ENCODE measurements around the gene MYO15A. TPM values are rescaled to one million over a fixed set of nuclear protein-coding genes. Genes with fewer than 3 reads are reported as not detected.

MYO15A gene
- total RNA-seq, 1 experiment from 2014 or later = 2.8 TPM

DNA sequence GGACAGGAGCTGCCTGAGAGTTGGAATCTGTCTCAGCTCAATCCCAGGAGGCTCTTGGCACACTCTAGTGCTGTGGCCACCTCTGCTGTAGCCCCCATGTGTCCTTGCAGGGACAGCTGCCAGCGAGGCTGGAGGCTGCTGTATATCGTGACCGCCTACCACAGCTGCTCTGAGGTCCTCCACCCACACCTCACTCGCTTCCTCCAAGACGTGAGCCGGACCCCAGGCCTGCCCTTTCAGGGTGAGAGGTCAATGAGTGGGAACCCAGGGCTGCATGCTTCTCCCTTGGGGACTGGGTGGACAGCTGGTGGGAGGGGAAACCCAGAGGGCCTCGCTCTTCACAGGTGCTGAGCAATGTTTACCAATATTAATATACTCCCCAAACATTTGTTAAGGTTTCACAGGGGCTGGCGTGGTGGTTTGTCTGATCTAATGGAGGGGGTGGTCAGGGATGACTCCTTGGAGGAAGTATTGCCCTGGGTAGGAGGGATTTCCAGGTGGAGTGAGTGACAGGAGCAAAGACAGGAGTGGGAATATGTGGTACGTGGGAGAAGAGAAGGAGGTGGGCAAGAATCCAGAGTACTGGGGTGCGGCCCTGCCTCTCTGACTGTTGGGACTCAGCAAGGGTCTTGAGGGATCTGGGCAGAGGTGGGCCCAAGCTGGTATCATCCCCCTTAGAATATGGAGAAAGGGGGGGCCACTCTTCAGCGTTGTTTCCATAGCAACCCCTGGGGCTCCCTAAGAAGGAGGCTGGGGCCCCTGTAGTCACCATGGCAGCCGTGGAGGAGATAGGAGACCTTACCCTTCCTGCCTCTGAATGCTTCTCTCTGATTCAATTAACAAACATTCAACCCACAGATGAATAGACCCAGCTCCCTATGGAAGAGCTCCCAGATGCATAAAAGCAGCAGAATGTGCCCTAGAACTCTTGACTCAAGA, 52.9 kb downstream of the MYO15A start:
- CTCF ChIA-PET = no interaction called here
- Histone ChIP-seq H3K4me1 (ENCODE audit: control insufficient read depth in 1 of 2, insufficient read depth in 2 of 2, low read length in 2 of 2) (peaks cover 7 to 32% of the 10 kb centered on the region in 2 experiments), H3K9me3 (ENCODE audit: control insufficient read depth in 1 of 2, insufficient read depth in 1 of 2, low read depth in 1 of 2, low read length in 2 of 2) (no peaks in the 10 kb centered on the region), H2AFZ (ENCODE audit: low read depth, low read length, poor library complexity, severe bottlenecking) (no peak overlapping the region), H4K20me1 (ENCODE audit: insufficient read depth) (no peaks in the 10 kb centered on the region), H3K9ac (ENCODE audit: low read length) (no peak overlapping the region), H3K27me3 (ENCODE audit: insufficient read depth, low read length) (no peaks in the 10 kb centered on the region), H3K4me2 (ENCODE audit: low read length) (no peak overlapping the region), H3K27ac (ENCODE audit: low read depth, low read length) (no peak overlapping the region), H3K79me2 (ENCODE audit: insufficient read depth, low read length) (no peaks in the 10 kb centered on the region), H3K9me2 (ENCODE audit: insufficient read depth) (no peaks in the 10 kb centered on the region), H3K4me3 (replicated peaks in 1 of 2; ENCODE audit: low read depth in 1 of 2, low read length in 2 of 2) (no peak overlapping the region), H3K36me3 (ENCODE audit: control insufficient read depth in 1 of 2, insufficient read depth in 2 of 2, low read length in 2 of 2) (no peaks in the 10 kb centered on the region)
- no peak for ATAC-seq
- intact Hi-C loops (cut with micrococcal nuclease) = no loop called here
- POLR2A ChIA-PET = no interaction called here
- RAD21 ChIA-PET (ENCODE audit: low non-redundant PET in 1 of 2, low total read pairs in 2 of 2, uncharacterized antibody in 2 of 2, unreplicated experiment in 2 of 2) = no interaction called here
- no peak for DNase-seq (ENCODE audit: low read depth, low spot score)
- BruUV-seq (replicated peaks) = no TSS peak
- no peak for TF ChIP-seq SRF (IDR thresholded peaks at IDR 0.05; ENCODE audit: low read depth)
- TF ChIP-seq EZH2 (IDR thresholded peaks at IDR 0.05) = no peak

DNA sequence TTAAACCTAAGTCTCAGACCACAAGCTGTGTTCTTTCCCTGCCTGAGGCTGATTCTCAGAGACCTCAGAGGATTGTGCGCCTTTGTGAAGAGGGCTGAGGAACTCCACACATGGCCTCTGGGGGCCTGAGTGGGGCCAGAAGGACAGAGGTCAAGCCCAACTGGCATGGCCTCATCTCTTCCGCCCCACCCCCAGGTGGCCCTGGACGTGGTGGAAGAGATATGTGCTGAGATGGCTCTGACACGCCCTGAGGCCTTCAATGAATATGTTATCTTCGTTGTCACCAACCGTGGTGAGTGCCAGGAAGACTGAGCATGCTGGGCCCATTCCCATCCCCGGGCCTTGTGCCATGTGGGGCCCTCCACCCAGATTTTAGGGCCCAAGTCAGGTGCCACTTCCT, 55.0 kb downstream of the MYO15A start:
- ChIA-PET CTCF (no interaction called here), RAD21 (ENCODE audit: low non-redundant PET in 1 of 2, low total read pairs in 2 of 2, uncharacterized antibody in 2 of 2, unreplicated experiment in 2 of 2) (no interaction called here), POLR2A (no interaction called here)
- no peak for DNase-seq (ENCODE audit: low read depth, low spot score)
- peaks cover 0 to 13% of the 10 kb centered on the region in 2 experiments; a peak in 2 of 4 replicates for H3K4me1 ChIP-seq (ENCODE audit: control insufficient read depth in 1 of 2, insufficient read depth in 2 of 2, low read length in 2 of 2)
- no peaks in the 10 kb centered on the region for H3K36me3 ChIP-seq (ENCODE audit: control insufficient read depth in 1 of 2, insufficient read depth in 2 of 2, low read length in 2 of 2)
- H3K27ac ChIP-seq (ENCODE audit: low read depth, low read length) = no peak overlapping the region
- no peaks in the 10 kb centered on the region; a peak in 1 of 4 replicates for H3K9me3 ChIP-seq (ENCODE audit: control insufficient read depth in 1 of 2, insufficient read depth in 1 of 2, low read depth in 1 of 2, low read length in 2 of 2)
- no peak overlapping the region for H2AFZ ChIP-seq (ENCODE audit: low read depth, low read length, poor library complexity, severe bottlenecking)
- no peaks in the 10 kb centered on the region for H3K27me3 ChIP-seq (ENCODE audit: insufficient read depth, low read length)
- no peaks in the 10 kb centered on the region for H3K79me2 ChIP-seq (ENCODE audit: insufficient read depth, low read length)
- no peaks in the 10 kb centered on the region for H4K20me1 ChIP-seq (ENCODE audit: insufficient read depth)
- H3K9ac ChIP-seq (ENCODE audit: low read length) = no peak overlapping the region
- no peak for ATAC-seq
- TF ChIP-seq TCF7L2 (IDR thresholded peaks at IDR 0.05; ENCODE audit: borderline replicate concordance, extremely low read depth, insufficient read depth, insufficient read length) (no peak), POLR2AphosphoS5 (IDR thresholded peaks at IDR 0.05; ENCODE audit: low read depth, low read length) (no peak), YY1 (IDR thresholded peaks at IDR 0.05; ENCODE audit: extremely low read depth, insufficient replicate concordance, low read depth, low read length) (no peak), ELF1 (IDR thresholded peaks at IDR 0.05; ENCODE audit: borderline replicate concordance, low read depth) (no peak), SRF (IDR thresholded peaks at IDR 0.05; ENCODE audit: low read depth) (no peak), EGR1 (IDR thresholded peaks at IDR 0.05; ENCODE audit: low read depth) (no peak), POLR2A (IDR thresholded peaks at IDR 0.05; ENCODE audit: borderline replicate concordance, extremely low read depth, insufficient read depth, insufficient read length) (no peak), RAD21 (IDR thresholded peaks at IDR 0.05; ENCODE audit: low read depth) (no peak), EZH2 (IDR thresholded peaks at IDR 0.05) (no peak), JUND (IDR thresholded peaks at IDR 0.05) (no peak), EZH2phosphoT487 (IDR thresholded peaks at IDR 0.05; ENCODE audit: borderline replicate concordance) (no peak), CBX3 (IDR thresholded peaks at IDR 0.05; ENCODE audit: low read depth) (no peak), SIN3A (IDR thresholded peaks at IDR 0.05; ENCODE audit: low read depth) (no peak), ATF3 (IDR thresholded peaks at IDR 0.05) (no peak), SP1 (IDR thresholded peaks at IDR 0.05; ENCODE audit: low read depth) (no peak), CTCF (IDR thresholded peaks at IDR 0.05 in 2 of 3, conservative IDR thresholded peaks at IDR 0.05 in 1 of 3; ENCODE audit: borderline replicate concordance in 1 of 3, insufficient read depth in 1 of 3, low read depth in 2 of 3, low read length in 2 of 3) (no peak)
- TF ChIP-seq, protein P1, sequence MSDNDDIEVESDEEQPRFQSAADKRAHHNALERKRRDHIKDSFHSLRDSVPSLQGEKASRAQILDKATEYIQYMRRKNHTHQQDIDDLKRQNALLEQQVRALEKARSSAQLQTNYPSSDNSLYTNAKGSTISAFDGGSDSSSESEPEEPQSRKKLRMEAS (IDR thresholded peaks at IDR 0.05) = no peak
- H3K9me2 ChIP-seq (ENCODE audit: insufficient read depth) = no peaks in the 10 kb centered on the region
- H3K4me3 ChIP-seq (replicated peaks in 1 of 2; ENCODE audit: low read depth in 1 of 2, low read length in 2 of 2) = no peak overlapping the region
- intact Hi-C loops (cut with micrococcal nuclease) = no loop called here
- H3K4me2 ChIP-seq (ENCODE audit: low read length) = no peak overlapping the region
- no TSS peak for BruUV-seq (replicated peaks)

Data from HCT116 (cell line).